Thyroid gland (tissue), 4 donors: ENCODE results near the gene NISCH. TPM values are rescaled to one million over a fixed set of nuclear protein-coding genes. Genes with fewer than 3 reads are reported as not detected.

Source experiments
- DNase-seq, 2 donors: peaks; one replicate each; pipeline ENCODE4 v3.0.0-alpha.2; 2019
- H3K27ac ChIP-seq, 3 donors: fragments of 200-600 bp; sonication (generic); 1 replicate in 2 of 3; 2 replicates in 1 of 3; pipeline ENCODE4 v1.5.1; 2016 to 2019; ENCODE audit warnings: mild to moderate bottlenecking in 1 of 3, moderate library complexity in 1 of 3
- H3K27me3 ChIP-seq: fragments of 200-600 bp; sonication (generic); one replicate; pipeline ENCODE4 v1.5.1; 2019
- H3K36me3 ChIP-seq, 2 donors: fragments of 200-600 bp; sonication (generic); one replicate each; pipeline ENCODE4 v1.5.1; 2016 to 2019
- H3K4me1 ChIP-seq, 2 donors: fragments of 200-600 bp; sonication (generic); one replicate each; pipeline ENCODE4 v1.5.1; 2017 to 2019
- H3K4me3 ChIP-seq, 3 donors: fragments of 200-600 bp; sonication (generic); replicated peaks in 1 of 3; 1 replicate in 2 of 3; 2 replicates in 1 of 3; pipeline ENCODE4 v1.5.1; 2016; ENCODE audit warnings: mild to moderate bottlenecking in 1 of 3
- H3K9me3 ChIP-seq: fragments of 200-600 bp; sonication (generic); one replicate; pipeline ENCODE4 v1.5.1; 2017
- CTCF ChIP-seq, 6 experiments: fragments of 200-600 bp in 3 of 6; fragments of 450-650 bp in 3 of 6; sonication (generic) in 3 of 6; IDR thresholded peaks; one replicate each; pipeline ENCODE4 v1.5.1; 2016 to 2019; ENCODE audit warnings: antibody characterized with exemption in 6 of 6, mild to moderate bottlenecking in 2 of 6, inconsistent platforms in 1 of 6, moderate library complexity in 1 of 6
- POLR2A ChIP-seq, 2 donors: fragments of 450-650 bp; IDR thresholded peaks; one replicate each; pipeline ENCODE4 v1.6.1; 2017; ENCODE audit warnings: antibody characterized with exemption in 2 of 2, mild to moderate bottlenecking in 2 of 2, moderate library complexity in 1 of 2
- WGBS, 2 donors: methylation state at CpG; one replicate each; pipeline ENCODE4 v1.1.5; 2017; 5-methylcytosine and 5-hydroxymethylcytosine counted together
- intact Hi-C: fragments of 100-400 bp; cut with DNase I; formaldehyde crosslinking; loops from one replicate; pipeline ENCODE4 v1.15.1; 2023
- total RNA-seq, 4 donors: library from RNA; depleted of rRNA; stranded (reverse); fragments of >200 nt; gene quantifications; one replicate each; pipeline ENCODE4 v1.2.3, GENCODE V29; 2016

Gene NISCH
- total RNA-seq, 4 donors from 2014 or later = 71.8 to 88.2 (median 86.2) TPM

DNA sequence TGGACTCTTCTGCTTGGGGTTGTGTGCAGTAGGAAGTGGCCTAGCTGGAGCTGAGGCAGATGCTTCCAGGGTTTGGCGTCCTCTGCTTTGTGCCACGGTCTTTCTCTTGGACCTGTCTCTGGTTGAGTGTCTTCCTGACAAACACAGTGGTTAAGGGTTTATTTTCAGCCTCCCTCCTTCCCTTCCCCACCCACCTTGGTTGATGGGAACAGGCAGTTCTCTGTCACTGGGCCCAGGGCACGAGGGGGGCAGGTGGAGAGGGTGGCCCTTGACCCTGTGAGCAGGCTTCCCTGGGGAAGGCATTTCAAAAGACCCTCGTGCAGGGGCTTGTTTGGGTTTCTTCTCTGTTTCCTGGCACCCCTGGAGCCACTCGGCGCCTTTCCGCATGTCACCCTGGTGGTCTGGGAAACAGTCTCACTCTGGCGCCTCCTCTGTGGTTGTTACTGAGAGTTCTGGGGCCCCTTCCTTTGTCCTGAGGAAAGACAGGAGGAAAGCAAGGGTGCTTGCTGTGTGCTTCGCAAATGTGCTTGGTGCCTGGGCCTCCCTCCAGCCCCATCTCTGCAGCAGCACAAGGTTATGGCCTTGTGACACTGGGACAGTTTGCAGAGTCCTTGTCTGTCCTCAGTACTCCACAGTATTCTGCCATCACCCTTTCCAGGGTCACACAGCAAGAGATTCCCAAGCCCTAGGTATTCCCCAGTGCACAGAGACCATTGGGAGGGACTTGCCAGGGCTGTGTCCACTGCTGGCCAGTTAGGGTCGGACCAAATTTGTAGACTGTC, 29.5 kb downstream of the NISCH start:
- no peak for TF ChIP-seq POLR2A (IDR thresholded peaks at IDR 0.05)
- no peak for TF ChIP-seq CTCF (IDR thresholded peaks at IDR 0.05)
- peaks cover 3% of the 10 kb centered on the region in 2 donors for H3K4me1 ChIP-seq
- H3K27ac ChIP-seq = no peak overlapping the region
- no peaks in the 10 kb centered on the region for H3K9me3 ChIP-seq
- peaks cover 41 to 63% of the 10 kb centered on the region in 2 donors for H3K36me3 ChIP-seq
- DNase-seq = no peak
- intact Hi-C loops = no loop called here
- H3K4me3 ChIP-seq = no peak overlapping the region
- H3K27me3 ChIP-seq = no peaks in the 10 kb centered on the region
- 83 to 86% methylated on average over 9 of the region's 10 CpGs for WGBS, 2 donors

DNA sequence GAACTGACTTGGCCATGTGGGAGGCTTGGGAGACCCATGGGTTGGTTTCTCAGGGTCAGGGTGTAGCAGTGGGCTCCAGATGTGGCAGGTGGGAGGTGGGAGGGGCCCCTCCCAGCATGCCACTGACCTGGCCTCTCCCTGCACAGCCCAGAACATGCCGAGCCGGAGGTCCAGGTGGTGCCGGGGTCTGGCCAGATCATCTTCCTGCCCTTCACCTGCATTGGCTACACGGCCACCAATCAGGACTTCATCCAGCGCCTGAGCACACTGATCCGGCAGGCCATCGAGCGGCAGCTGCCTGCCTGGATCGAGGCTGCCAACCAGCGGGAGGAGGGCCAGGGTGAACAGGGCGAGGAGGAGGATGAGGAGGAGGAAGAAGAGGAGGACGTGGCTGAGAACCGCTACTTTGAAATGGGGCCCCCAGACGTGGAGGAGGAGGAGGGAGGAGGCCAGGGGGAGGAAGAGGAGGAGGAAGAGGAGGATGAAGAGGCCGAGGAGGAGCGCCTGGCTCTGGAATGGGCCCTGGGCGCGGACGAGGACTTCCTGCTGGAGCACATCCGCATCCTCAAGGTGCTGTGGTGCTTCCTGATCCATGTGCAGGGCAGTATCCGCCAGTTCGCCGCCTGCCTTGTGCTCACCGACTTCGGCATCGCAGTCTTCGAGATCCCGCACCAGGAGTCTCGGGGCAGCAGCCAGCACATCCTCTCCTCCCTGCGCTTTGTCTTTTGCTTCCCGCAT, 31.8 kb downstream of the NISCH start:
- intact Hi-C loops = no loop called here
- peaks cover 3 to 22% of the 10 kb centered on the region in 2 donors for H3K4me1 ChIP-seq
- TF ChIP-seq POLR2A (IDR thresholded peaks at IDR 0.05) (no peak), CTCF (IDR thresholded peaks at IDR 0.05) (no peak)
- no peak overlapping the region for H3K27ac ChIP-seq
- peaks cover 44 to 67% of the 10 kb centered on the region in 2 donors for H3K36me3 ChIP-seq
- 93 to 95% methylated on average over 30 to 31 of the region's 31 CpGs for WGBS, 2 donors
- no peak for DNase-seq
- no peak overlapping the region for H3K4me3 ChIP-seq
- no peaks in the 10 kb centered on the region for H3K9me3 ChIP-seq
- no peaks in the 10 kb centered on the region for H3K27me3 ChIP-seq

DNA sequence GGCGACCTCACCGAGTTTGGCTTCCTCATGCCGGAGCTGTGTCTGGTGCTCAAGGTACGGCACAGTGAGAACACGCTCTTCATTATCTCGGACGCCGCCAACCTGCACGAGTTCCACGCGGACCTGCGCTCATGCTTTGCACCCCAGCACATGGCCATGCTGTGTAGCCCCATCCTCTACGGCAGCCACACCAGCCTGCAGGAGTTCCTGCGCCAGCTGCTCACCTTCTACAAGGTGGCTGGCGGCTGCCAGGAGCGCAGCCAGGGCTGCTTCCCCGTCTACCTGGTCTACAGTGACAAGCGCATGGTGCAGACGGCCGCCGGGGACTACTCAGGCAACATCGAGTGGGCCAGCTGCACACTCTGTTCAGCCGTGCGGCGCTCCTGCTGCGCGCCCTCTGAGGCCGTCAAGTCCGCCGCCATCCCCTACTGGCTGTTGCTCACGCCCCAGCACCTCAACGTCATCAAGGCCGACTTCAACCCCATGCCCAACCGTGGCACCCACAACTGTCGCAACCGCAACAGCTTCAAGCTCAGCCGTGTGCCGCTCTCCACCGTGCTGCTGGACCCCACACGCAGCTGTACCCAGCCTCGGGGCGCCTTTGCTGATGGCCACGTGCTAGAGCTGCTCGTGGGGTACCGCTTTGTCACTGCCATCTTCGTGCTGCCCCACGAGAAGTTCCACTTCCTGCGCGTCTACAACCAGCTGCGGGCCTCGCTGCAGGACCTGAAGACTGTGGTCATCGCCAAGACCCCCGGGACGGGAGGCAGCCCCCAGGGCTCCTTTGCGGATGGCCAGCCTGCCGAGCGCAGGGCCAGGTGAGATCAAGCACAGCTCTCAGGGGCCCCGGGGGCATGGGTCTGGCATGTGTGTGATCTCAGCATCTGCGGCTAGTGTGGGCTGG, 32.6 kb downstream of the NISCH start:
- WGBS, 2 donors = 96 to 97% methylated on average over 42 to 59 of the region's 59 CpGs
- Histone ChIP-seq H3K27me3 (no peaks in the 10 kb centered on the region), H3K36me3 (peaks cover 47 to 68% of the 10 kb centered on the region in 2 donors), H3K4me1 (peaks cover 3 to 26% of the 10 kb centered on the region in 2 donors), H3K9me3 (no peaks in the 10 kb centered on the region), H3K27ac (no peak overlapping the region), H3K4me3 (no peak overlapping the region)
- TF ChIP-seq CTCF (IDR thresholded peaks at IDR 0.05) (no peak), POLR2A (IDR thresholded peaks at IDR 0.05) (no peak)
- DNase-seq = no peak
- intact Hi-C loops = no loop called here

GRCh38 chr3:52488746-52489145, 33.3 kb downstream of the NISCH start:
- Histone ChIP-seq H3K36me3 (peaks cover 47 to 68% of the 10 kb centered on the region in 2 donors), H3K9me3 (no peaks in the 10 kb centered on the region), H3K4me3 (no peak overlapping the region), H3K27me3 (no peaks in the 10 kb centered on the region), H3K4me1 (peaks cover 3 to 29% of the 10 kb centered on the region in 2 donors), H3K27ac (no peak overlapping the region)
- 90 to 92% methylated on average over 2 to 3 of the region's 3 CpGs for WGBS, 2 donors
- TF ChIP-seq CTCF (IDR thresholded peaks at IDR 0.05) (no peak), POLR2A (IDR thresholded peaks at IDR 0.05) (no peak)
- DNase-seq = no peak
- intact Hi-C loops = no loop called here
